Fibroblast of lung (primary cell): ENCODE data around the gene BABAM2. TPM values are rescaled to one million over a fixed set of nuclear protein-coding genes. Genes with fewer than 3 reads are reported as not detected.

ENCODE experiments used
- DNase-seq, 2 donors: peaks; one replicate each; pipeline versions ENCODE4 v3.0.0 to v3.0.0-alpha.2; 2010; ENCODE audit warnings: low read depth in 2 of 2
- H2AFZ ChIP-seq: 2 replicates; pipeline ENCODE4 v1.5.1; 2012; ENCODE audit warnings: low read length, control low read depth, inconsistent platforms
- H3K27ac ChIP-seq: 2 replicates; pipeline ENCODE4 v1.5.1; 2011; ENCODE audit warnings: low read length, control low read depth; ENCODE audit not compliant: insufficient read depth
- H3K27me3 ChIP-seq: 2 replicates; pipeline ENCODE4 v1.5.1; 2011; ENCODE audit warnings: mild to moderate bottlenecking, low read length; ENCODE audit not compliant: control insufficient read depth, insufficient read depth
- H3K36me3 ChIP-seq: 2 replicates; pipeline ENCODE4 v1.5.1; 2011; ENCODE audit warnings: low read length; ENCODE audit not compliant: control insufficient read depth, insufficient read depth
- H3K4me1 ChIP-seq: 2 replicates; pipeline ENCODE4 v1.5.1; 2011; ENCODE audit warnings: low read length; ENCODE audit not compliant: control insufficient read depth, insufficient read depth; ENCODE audit errors: extremely low read depth
- H3K4me2 ChIP-seq: 2 replicates; pipeline ENCODE4 v1.5.1; 2011; ENCODE audit warnings: low read length, control low read depth; ENCODE audit not compliant: insufficient read depth; ENCODE audit errors: extremely low read depth
- H3K4me3 ChIP-seq, 4 experiments: fragments of 200-600 bp in 1 of 4; sonication (generic) in 1 of 4; replicated peaks in 1 of 4; 2 replicates each; pipeline ENCODE4 v1.5.1; 2011 to 2016; ENCODE audit warnings: low read length in 4 of 4, low read depth in 3 of 4, mild to moderate bottlenecking in 3 of 4, control low read depth in 2 of 4, inconsistent platforms in 1 of 4, mixed read lengths in 1 of 4; ENCODE audit not compliant: insufficient read depth in 1 of 4; ENCODE audit errors: control extremely low read depth in 1 of 4
- H3K79me2 ChIP-seq: 2 replicates; pipeline ENCODE4 v1.5.1; 2012; ENCODE audit warnings: mild to moderate bottlenecking, low read length, inconsistent platforms; ENCODE audit not compliant: control insufficient read depth, insufficient read depth
- H3K9ac ChIP-seq: 2 replicates; pipeline ENCODE4 v1.5.1; 2011; ENCODE audit warnings: mild to moderate bottlenecking, low read length, control low read depth; ENCODE audit not compliant: insufficient read depth
- H3K9me3 ChIP-seq: 2 replicates; pipeline ENCODE4 v1.5.1; 2012; ENCODE audit warnings: low read depth, low read length; ENCODE audit not compliant: control insufficient read depth, insufficient read depth
- H4K20me1 ChIP-seq: 2 replicates; pipeline ENCODE4 v1.5.1; 2011; ENCODE audit warnings: low read length; ENCODE audit not compliant: control insufficient read depth, insufficient read depth; ENCODE audit errors: extremely low read depth
- CTCF ChIP-seq, 2 donors: IDR thresholded peaks in 1 of 2; conservative IDR thresholded peaks in 1 of 2; 1 replicate in 1 of 2; 2 replicates in 1 of 2; pipeline ENCODE4 v1.5.1; 2011 to 2012; ENCODE audit warnings: low read length in 2 of 2, control low read depth in 1 of 2, inconsistent platforms in 1 of 2, low read depth in 1 of 2, mild to moderate bottlenecking in 1 of 2
- EZH2 ChIP-seq: IDR thresholded peaks from 2 replicates; pipeline ENCODE4 v1.5.1; 2012; ENCODE audit warnings: low read length, control low read depth, mild to moderate bottlenecking; ENCODE audit errors: missing control alignments
- polyA plus RNA-seq, 2 donors: library from polyadenylated mRNA; depleted of rRNA in 1 of 2; stranded (reverse) in 1 of 2; unstranded in 1 of 2; fragments of >200 nt; gene quantifications; 2 replicates each; pipeline ENCODE4 v1.2.1, GENCODE V29; 2011 to 2012; ENCODE audit warnings: missing spikeins in 1 of 2
- total RNA-seq: library from RNA; depleted of rRNA; stranded (reverse); fragments of >200 nt; gene quantifications from 2 replicates; pipeline ENCODE4 v1.2.1, GENCODE V29; 2014

The BABAM2 gene
- total and polyA plus RNA-seq, 2 donors (not counting 1 experiment from before 2014, with no cell fraction given) = 25.6 to 33.4 TPM

- H2AFZ ChIP-seq = no peak overlapping the region
- H3K27me3 ChIP-seq = no peaks in the 10 kb centered on the region
- no peaks in the 10 kb centered on the region for H4K20me1 ChIP-seq
- TF ChIP-seq EZH2 (no peak), CTCF (conservative IDR thresholded peaks at IDR 0.05 in 1 of 2, IDR thresholded peaks at IDR 0.05 in 1 of 2; ENCODE audit: low read depth in 1 of 2, low read length in 2 of 2) (no peak)
- no peak overlapping the region for H3K27ac ChIP-seq
- H3K4me3 ChIP-seq = no peak overlapping the region
- H3K9me3 ChIP-seq = no peaks in the 10 kb centered on the region
- no peaks in the 10 kb centered on the region for H3K79me2 ChIP-seq
- no peak for DNase-seq
- H3K36me3 ChIP-seq = no peaks in the 10 kb centered on the region
- no peak overlapping the region for H3K4me2 ChIP-seq
- H3K4me1 ChIP-seq = peaks cover 19% of the 10 kb centered on the region
- H3K9ac ChIP-seq = no peak overlapping the region
Observed at GRCh38 chr2:28357948-28358667, 467.6 kb downstream of the BABAM2 start.

- Histone ChIP-seq H3K4me3 (no peak overlapping the region), H3K27me3 (no peaks in the 10 kb centered on the region), H3K4me1 (peaks cover 19% of the 10 kb centered on the region), H3K9ac (no peak overlapping the region), H3K4me2 (no peak overlapping the region), H3K36me3 (no peaks in the 10 kb centered on the region), H3K9me3 (no peaks in the 10 kb centered on the region), H3K79me2 (no peaks in the 10 kb centered on the region), H4K20me1 (no peaks in the 10 kb centered on the region), H2AFZ (no peak overlapping the region), H3K27ac (no peak overlapping the region)
- TF ChIP-seq CTCF (conservative IDR thresholded peaks at IDR 0.05 in 1 of 2, IDR thresholded peaks at IDR 0.05 in 1 of 2; ENCODE audit: low read depth in 1 of 2, low read length in 2 of 2) = no peak
- no peak for TF ChIP-seq EZH2
- no peak for DNase-seq
Observed at GRCh38 chr2:28358668-28359201, 468.2 kb downstream of the BABAM2 start.

GRCh38 chr2:28359222-28360057 lies 468.9 kb downstream of the BABAM2 start:
- no peaks in the 10 kb centered on the region for H3K9me3 ChIP-seq
- H3K27me3 ChIP-seq = no peaks in the 10 kb centered on the region
- no peak overlapping the region for H3K4me3 ChIP-seq
- peaks cover 19% of the 10 kb centered on the region for H3K4me1 ChIP-seq
- H3K79me2 ChIP-seq = no peaks in the 10 kb centered on the region
- no peaks in the 10 kb centered on the region for H4K20me1 ChIP-seq
- H2AFZ ChIP-seq = no peak overlapping the region
- H3K9ac ChIP-seq = no peak overlapping the region
- no peaks in the 10 kb centered on the region for H3K36me3 ChIP-seq
- no peak overlapping the region for H3K27ac ChIP-seq
- no peak for TF ChIP-seq CTCF (conservative IDR thresholded peaks at IDR 0.05 in 1 of 2, IDR thresholded peaks at IDR 0.05 in 1 of 2; ENCODE audit: low read depth in 1 of 2, low read length in 2 of 2)
- TF ChIP-seq EZH2 = no peak
- DNase-seq = peak; percentile 55 to 81
- H3K4me2 ChIP-seq = no peak overlapping the region
